ENCODE measurements around the gene ZNF74. TPM values are rescaled to one million over a fixed set of nuclear protein-coding genes. Genes with fewer than 3 reads are reported as not detected.

Gene ZNF74
- total and polyA plus RNA-seq, 10 donors = 3.4 to 11.7 (median 6.6) TPM

DNA sequence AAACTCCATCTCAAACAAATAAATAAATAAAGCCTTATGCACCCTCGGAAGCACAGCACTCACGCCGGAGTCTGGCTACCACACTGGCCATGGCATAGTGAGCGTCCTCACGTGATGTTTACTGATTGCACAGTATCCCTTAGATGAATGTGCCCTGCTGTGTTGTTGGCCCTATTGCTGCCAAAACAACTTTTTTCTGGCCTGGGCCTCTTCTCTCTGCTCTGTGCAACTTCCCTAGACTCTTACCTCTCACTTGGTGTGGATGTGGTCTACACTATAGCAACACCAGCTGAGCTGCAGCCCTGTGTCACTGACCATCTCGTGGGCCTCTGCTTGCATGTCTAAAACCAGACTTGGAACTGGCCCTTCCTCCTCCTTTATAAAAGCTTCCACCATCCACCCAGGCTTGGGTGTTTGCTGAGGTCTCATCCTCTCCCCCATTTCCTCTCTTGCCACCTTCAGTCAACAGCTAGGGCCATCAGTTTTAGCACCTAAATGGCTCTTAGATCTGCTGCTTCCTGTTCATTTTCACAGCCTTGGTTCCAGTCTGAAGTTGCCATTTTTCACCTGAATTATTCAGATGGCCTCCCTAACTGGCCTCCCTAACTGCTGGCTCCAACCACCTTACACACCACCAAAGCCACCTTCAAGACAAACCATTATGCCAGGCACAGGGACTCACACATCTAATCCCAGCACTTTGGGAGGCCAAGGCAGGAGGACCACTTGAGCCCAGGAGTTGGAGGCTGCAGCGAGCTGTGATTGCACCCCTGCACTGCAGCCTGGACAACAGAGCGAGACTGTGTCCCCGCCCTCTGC is 9.2 kb downstream of the ZNF74 start:
- WGBS, 5 donors = 90 to 92% (median 91%) methylated on average over 9 of the region's 9 CpGs
- no peak for DNase-seq
- Histone ChIP-seq H3K36me3 (peaks cover 0 to 76% (median 30%) of the 10 kb centered on the region in 6 donors), H3K4me1 (peaks cover 0 to 11% (median 0%) of the 10 kb centered on the region in 6 donors), H3K27ac (peak overlapping the region in 3 of 8 donors; percentile 36 to 72 (median 38)), H3K27me3 (replicated peaks in 1 of 7) (no peaks in the 10 kb centered on the region), H3K4me3 (no peak overlapping the region), H3K9me3 (no peaks in the 10 kb centered on the region)
- TF ChIP-seq POLR2AphosphoS5 (IDR thresholded peaks at IDR 0.05) (no peak), POLR2A (IDR thresholded peaks at IDR 0.05) (no peak), CTCF (IDR thresholded peaks at IDR 0.05 in 8 of 11, conservative IDR thresholded peaks at IDR 0.05 in 3 of 11) (no peak)
- intact Hi-C loops (cut with DNase I; ENCODE audit: low total_unique reads) = no loop called here

DNA sequence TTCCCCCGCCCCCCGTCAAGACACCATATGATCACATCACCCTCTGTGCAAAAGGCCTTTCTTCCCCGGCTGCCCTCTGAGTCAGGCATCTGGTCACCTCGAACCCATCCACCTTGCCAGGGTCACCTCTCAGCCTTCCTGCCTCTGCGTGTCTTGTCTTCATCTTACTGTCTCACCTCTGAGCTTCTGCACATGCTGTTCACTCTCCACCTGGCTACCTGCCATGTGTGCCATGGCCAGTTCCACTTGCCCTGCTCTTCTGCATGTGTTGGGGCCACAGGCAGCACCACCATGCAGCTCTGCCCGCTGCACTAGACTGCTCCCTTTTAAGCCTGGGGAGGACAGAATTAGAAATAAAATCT is 9.8 kb downstream of the ZNF74 start:
- intact Hi-C loops (cut with DNase I; ENCODE audit: low total_unique reads) = no loop called here

DNA sequence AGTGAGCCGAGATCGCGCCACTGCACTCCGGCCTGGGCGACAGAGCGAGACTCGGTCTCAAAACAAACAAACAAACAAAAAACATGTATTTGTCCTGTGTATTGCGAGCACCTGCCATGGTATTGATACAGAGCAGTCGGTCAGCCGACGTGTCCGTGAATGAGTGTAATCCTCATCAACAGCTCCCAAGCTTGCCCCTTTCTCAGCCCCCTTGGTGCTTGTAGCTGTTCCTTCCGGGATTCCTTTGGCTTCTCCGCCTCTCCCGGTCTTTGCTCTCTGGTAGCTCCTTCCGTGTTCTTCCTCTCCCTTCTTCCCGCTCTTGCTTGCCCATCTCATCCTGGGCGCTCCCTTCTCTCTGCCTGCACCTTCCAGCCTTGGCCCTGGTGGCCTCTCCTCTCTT is 10.9 kb downstream of the ZNF74 start:
- Histone ChIP-seq H3K4me1 (peaks cover 0 to 11% (median 0%) of the 10 kb centered on the region in 6 donors), H3K36me3 (peaks cover 0 to 76% (median 30%) of the 10 kb centered on the region in 6 donors), H3K27ac (no peak overlapping the region), H3K9me3 (no peaks in the 10 kb centered on the region), H3K4me3 (no peak overlapping the region), H3K27me3 (replicated peaks in 1 of 7) (no peaks in the 10 kb centered on the region)
- 91 to 96% (median 96%) methylated on average over 18 of the region's 18 CpGs for WGBS, 5 donors
- intact Hi-C loops (cut with DNase I; ENCODE audit: low total_unique reads) = no loop called here
- TF ChIP-seq POLR2A (IDR thresholded peaks at IDR 0.05) = no peak
- TF ChIP-seq CTCF (IDR thresholded peaks at IDR 0.05 in 8 of 11, conservative IDR thresholded peaks at IDR 0.05 in 3 of 11) = no peak
- no peak for TF ChIP-seq POLR2AphosphoS5 (IDR thresholded peaks at IDR 0.05)
- peak; percentile 34 for DNase-seq

More for the DNA sequence above, 9.8 kb downstream of the ZNF74 start:
- Histone ChIP-seq H3K4me1 (peaks cover 0 to 11% (median 0%) of the 10 kb centered on the region in 6 donors), H3K27me3 (replicated peaks in 1 of 7) (no peaks in the 10 kb centered on the region), H3K27ac (peak overlapping the region in 3 of 8 donors; percentile 1 to 72 (median 38)), H3K4me3 (no peak overlapping the region), H3K36me3 (peaks cover 0 to 76% (median 30%) of the 10 kb centered on the region in 6 donors), H3K9me3 (no peaks in the 10 kb centered on the region)
- TF ChIP-seq POLR2AphosphoS5 (IDR thresholded peaks at IDR 0.05) = no peak
- TF ChIP-seq CTCF (IDR thresholded peaks at IDR 0.05 in 8 of 11, conservative IDR thresholded peaks at IDR 0.05 in 3 of 11) = no peak
- TF ChIP-seq POLR2A (IDR thresholded peaks at IDR 0.05) = no peak
- WGBS, 5 donors = 77 to 94% (median 93%) methylated on average over 6 of the region's 6 CpGs
- peak; percentile 64 for DNase-seq

GRCh38 chr22:20405291-20405930 is 11.5 kb downstream of the ZNF74 start:
- no peak for TF ChIP-seq CTCF (IDR thresholded peaks at IDR 0.05 in 8 of 11, conservative IDR thresholded peaks at IDR 0.05 in 3 of 11)
- no peak for TF ChIP-seq POLR2AphosphoS5 (IDR thresholded peaks at IDR 0.05)
- no peak for TF ChIP-seq POLR2A (IDR thresholded peaks at IDR 0.05)
- no peak overlapping the region for H3K27ac ChIP-seq
- intact Hi-C loops (cut with DNase I; ENCODE audit: low total_unique reads) = no loop called here
- H3K36me3 ChIP-seq = peaks cover 0 to 72% (median 29%) of the 10 kb centered on the region in 6 donors
- peaks cover 0 to 11% (median 0%) of the 10 kb centered on the region in 6 donors for H3K4me1 ChIP-seq
- H3K27me3 ChIP-seq (replicated peaks in 1 of 7) = no peaks in the 10 kb centered on the region
- H3K9me3 ChIP-seq = no peaks in the 10 kb centered on the region
- peak; percentile 62 for DNase-seq
- WGBS, 5 donors = 95 to 97% (median 96%) methylated on average over 29 to 45 of the region's 45 CpGs
- H3K4me3 ChIP-seq = no peak overlapping the region

Measured in spleen (tissue), 11 donors.